Activated CD4-positive, alpha-beta memory T cell treated with anti-CD3 and anti-CD28 coated beads, Interleukin-2, amount 10 ng/mL, durations not matched to agents 7 days and 5 days (primary cell): ENCODE data around the gene NDC80. TPM values are rescaled to one million over a fixed set of nuclear protein-coding genes. Genes with fewer than 3 reads are reported as not detected.
A peak's percentile ranks its signal among the peaks of the same experiment; 100 is the strongest.

Experiments used
- CTCF ChIA-PET: fragments of 350-600 bp; sonication (Branson Sonifier 250); formaldehyde crosslinking; loops from one replicate; lab custom pipeline; 2021; ENCODE audit warnings: antibody characterized with exemption, inconsistent platforms; lab: Charles Lee
- POLR2A ChIA-PET: fragments of 350-600 bp; sonication (Branson Sonifier 250); formaldehyde crosslinking; loops from one replicate; lab custom pipeline; 2021; ENCODE audit warnings: antibody characterized with exemption; lab: Charles Lee
- DNase-seq: peaks from one replicate; pipeline ENCODE4 v3.0.0-alpha.2; 2020
- H3K27ac Mint-ChIP-seq: one replicate; pipeline ENCODE4 v1.8.0; 2021; ENCODE audit warnings: mild to moderate bottlenecking, mixed read lengths
- H3K27me3 Mint-ChIP-seq: one replicate; pipeline ENCODE4 v1.8.0; 2021; ENCODE audit warnings: mixed read lengths
- H3K36me3 Mint-ChIP-seq: one replicate; pipeline ENCODE4 v1.8.0; 2021; ENCODE audit warnings: low read depth, mixed read lengths
- H3K4me1 Mint-ChIP-seq: one replicate; pipeline ENCODE4 v1.8.0; 2021; ENCODE audit warnings: mixed read lengths
- H3K4me3 Mint-ChIP-seq: one replicate; pipeline ENCODE4 v1.8.0; 2021; ENCODE audit warnings: mild to moderate bottlenecking, mixed read lengths
- H3K9me3 Mint-ChIP-seq: one replicate; pipeline ENCODE4 v1.8.0; 2021; ENCODE audit warnings: mixed read lengths
- total RNA-seq, 2 experiments: library from RNA; stranded (reverse); gene quantifications; one replicate each; pipeline ENCODE4 v1.2.3, GENCODE V29; 2021

NDC80 gene
- total RNA-seq, 2 experiments from 2014 or later: 78.0 to 78.9 TPM

DNA sequence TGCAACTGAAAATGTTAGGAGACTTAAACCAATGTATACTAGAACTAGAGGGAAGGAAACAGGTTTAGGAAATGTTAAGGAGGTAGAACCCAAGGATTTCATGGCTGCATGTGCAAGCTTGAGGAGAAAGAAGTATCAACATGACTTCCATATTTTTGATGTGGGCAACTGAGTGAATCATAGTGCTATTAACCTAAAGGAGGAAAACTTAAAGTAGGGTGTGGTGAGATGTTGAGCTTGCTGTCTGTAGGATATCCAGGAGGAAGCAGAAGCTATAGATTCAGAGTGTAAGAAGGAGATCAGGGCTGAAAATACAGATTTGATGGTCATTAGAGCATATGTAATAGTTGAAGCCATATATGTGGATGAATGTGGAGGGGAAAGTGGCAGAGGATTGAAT, 31.5 kb downstream of the NDC80 start:
- peak overlapping the region; percentile 17 for H3K27ac Mint-ChIP-seq
- POLR2A ChIA-PET: interaction anchor here (1.3 to 8.5 kb wide), 3 partner anchors 30 to 54 kb away, joined by 4 to 193 read pairs (median 121); partner anchors contain the start of gene SMCHD1
- CTCF ChIA-PET: interaction anchor here (2.0 kb wide), 1 partner anchor 53 kb away, joined by 7 read pairs; the partner anchor contains the start of gene SMCHD1
- H3K36me3 Mint-ChIP-seq: peaks cover 65% of the 10 kb centered on the region
- no peaks in the 10 kb centered on the region for H3K9me3 Mint-ChIP-seq
- no peak overlapping the region for H3K4me3 Mint-ChIP-seq
- peaks cover 40% of the 10 kb centered on the region for H3K4me1 Mint-ChIP-seq
- no peak for DNase-seq
- no peaks in the 10 kb centered on the region for H3K27me3 Mint-ChIP-seq

DNA sequence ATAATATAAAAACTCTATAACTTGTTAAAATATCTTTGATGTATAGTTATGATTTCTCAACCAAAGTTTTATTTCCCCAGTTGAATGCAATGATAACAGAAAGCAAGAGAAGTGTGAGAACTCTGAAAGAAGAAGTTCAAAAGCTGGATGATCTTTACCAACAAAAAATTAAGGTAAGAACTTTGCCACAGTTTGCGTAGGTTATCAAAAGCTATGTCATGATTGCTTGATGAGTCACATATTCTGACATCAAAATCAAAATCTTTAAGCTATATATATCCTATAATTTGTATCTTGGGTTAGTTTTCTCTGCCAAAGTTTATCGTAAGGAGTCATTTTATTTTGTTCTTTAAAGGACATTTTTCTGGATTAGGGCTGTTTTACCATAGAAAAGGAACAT, 35.0 kb downstream of the NDC80 start:
- no peak for DNase-seq
- Mint-ChIP-seq H3K27me3 (no peaks in the 10 kb centered on the region), H3K4me3 (peak overlapping the region; percentile 60), H3K4me1 (peaks cover 47% of the 10 kb centered on the region), H3K27ac (peak overlapping the region; percentile 88), H3K36me3 (peaks cover 61% of the 10 kb centered on the region), H3K9me3 (no peaks in the 10 kb centered on the region)
- CTCF ChIA-PET: interaction anchor here (1.0 to 2.5 kb wide), 8 partner anchors 16 to 52 kb away, joined by 3 to 8 read pairs (median 4); partner anchors contain the start of gene SMCHD1
- POLR2A ChIA-PET: interaction anchor here (0.7 to 8.5 kb wide), 17 partner anchors 12 to 641 kb away, joined by 3 to 193 read pairs (median 8); partner anchors contain the start of genes METTL4, MYL12A, NDC80 and SMCHD1

DNA sequence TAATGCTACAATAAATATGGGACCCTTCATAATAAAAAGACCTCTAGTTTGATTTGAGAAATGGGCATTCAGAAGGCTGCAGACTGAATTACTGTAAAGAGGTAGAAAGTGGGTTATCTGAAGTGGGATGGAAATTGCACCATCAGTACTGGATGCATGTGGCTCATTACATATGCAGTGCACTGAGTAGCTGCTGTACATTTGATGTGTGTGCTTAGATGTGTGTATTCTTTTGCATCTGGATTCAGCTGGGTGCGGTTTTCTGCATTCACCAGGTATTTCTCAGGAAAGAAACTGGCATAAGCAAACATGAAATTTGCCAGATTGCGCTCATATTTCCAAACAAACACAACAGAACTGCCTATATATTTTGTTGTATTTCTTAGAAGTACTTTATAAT, 38.2 kb downstream of the NDC80 start:
- POLR2A ChIA-PET: interaction anchor here (2.3 to 8.5 kb wide), 2 partner anchors 27 to 47 kb away, joined by 13 to 193 read pairs; partner anchors contain the start of gene SMCHD1
- Mint-ChIP-seq H3K4me1 (peaks cover 33% of the 10 kb centered on the region), H3K9me3 (no peaks in the 10 kb centered on the region), H3K4me3 (no peak overlapping the region), H3K36me3 (peaks cover 66% of the 10 kb centered on the region), H3K27ac (peak overlapping the region; percentile 16), H3K27me3 (no peaks in the 10 kb centered on the region)
- DNase-seq: no peak
- CTCF ChIA-PET: interaction anchor here (1.0 to 1.6 kb wide), 2 partner anchors 15 to 30 kb away, joined by 3 to 4 read pairs; no protein-coding TSS in a partner anchor

DNA sequence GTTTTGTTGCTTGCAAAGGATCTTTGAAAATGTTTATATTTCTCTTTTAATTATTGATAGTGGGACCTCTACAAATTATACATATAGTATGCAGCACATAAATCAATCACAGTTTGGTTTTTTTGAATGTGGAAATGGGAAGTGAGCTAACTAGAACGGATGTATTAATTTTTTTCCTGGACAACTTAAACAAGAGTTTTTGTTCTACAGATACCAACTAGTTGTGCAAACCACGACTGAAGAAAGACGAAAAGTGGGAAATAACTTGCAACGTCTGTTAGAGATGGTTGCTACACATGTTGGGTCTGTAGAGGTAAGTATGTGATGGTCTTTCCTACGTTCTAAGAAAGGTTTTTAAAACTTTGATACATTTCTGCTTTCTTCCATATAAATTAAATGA, 39.2 kb downstream of the NDC80 start:
- CTCF ChIA-PET: no interaction called here
- POLR2A ChIA-PET: interaction anchor here (1.2 kb wide), 1 partner anchor 45 kb away, joined by 3 read pairs; the partner anchor contains the start of gene SMCHD1
- H3K9me3 Mint-ChIP-seq: no peaks in the 10 kb centered on the region

DNA sequence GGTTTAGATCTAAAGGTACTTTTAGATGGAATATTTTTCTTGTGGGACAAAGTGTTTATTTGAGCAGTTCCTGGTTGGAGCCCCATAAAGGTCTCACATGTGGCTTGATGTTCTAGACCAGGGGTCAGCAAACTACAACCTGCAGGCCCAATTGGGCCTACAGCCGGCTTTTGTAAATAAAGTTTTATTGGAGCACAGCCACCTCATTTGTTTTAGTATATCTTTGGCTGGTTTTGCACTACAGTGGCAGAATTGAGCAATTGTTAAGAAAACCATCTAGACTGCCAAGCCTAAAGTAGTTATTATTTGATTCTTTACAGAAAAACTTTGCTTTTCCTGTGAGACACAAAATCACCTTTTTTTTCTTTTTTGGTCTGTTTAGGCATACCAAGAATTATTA, 41.6 kb downstream of the NDC80 start:
- H3K4me1 Mint-ChIP-seq: peaks cover 11% of the 10 kb centered on the region
- H3K4me3 Mint-ChIP-seq: no peak overlapping the region
- no peaks in the 10 kb centered on the region for H3K9me3 Mint-ChIP-seq
- POLR2A ChIA-PET: no interaction called here
- DNase-seq: no peak
- H3K27ac Mint-ChIP-seq: no peak overlapping the region
- H3K36me3 Mint-ChIP-seq: peaks cover 81% of the 10 kb centered on the region
- CTCF ChIA-PET: no interaction called here
- H3K27me3 Mint-ChIP-seq: no peaks in the 10 kb centered on the region

More for the DNA sequence above, 39.2 kb downstream of the NDC80 start:
- Mint-ChIP-seq H3K27ac (no peak overlapping the region), H3K27me3 (no peaks in the 10 kb centered on the region), H3K36me3 (peaks cover 70% of the 10 kb centered on the region), H3K4me3 (no peak overlapping the region), H3K4me1 (peaks cover 23% of the 10 kb centered on the region)
- no peak for DNase-seq

DNA sequence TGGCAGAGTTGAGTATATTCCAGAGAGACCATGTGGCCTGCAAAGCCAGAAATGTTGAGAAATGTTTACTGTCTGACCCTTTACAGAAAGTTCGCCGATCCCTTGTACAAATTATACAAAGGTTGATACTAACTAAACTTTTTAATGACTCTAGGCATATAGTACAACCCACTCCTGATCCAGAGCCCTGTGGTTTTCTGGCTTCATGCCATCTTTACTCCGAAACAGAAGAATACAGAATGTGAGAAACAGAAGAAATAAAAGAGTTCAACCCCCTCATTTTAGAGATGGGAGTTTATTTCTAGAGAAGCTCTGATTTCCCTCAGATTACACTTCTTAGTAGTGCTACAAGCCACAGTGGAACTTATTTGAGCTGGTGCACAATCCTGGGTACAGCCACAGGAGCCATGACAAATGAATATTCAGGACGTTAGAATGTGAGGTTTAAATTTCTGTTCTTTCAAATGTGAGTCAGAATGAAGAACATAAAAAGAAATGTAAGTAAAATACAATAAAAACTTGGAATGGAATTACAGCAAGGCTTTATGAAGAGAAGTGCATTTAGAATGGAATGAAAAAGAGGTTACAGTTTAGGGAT, 46.1 kb downstream of the NDC80 start:
- Mint-ChIP-seq H3K27ac (no peak overlapping the region), H3K4me1 (peaks cover 1% of the 10 kb centered on the region), H3K27me3 (no peaks in the 10 kb centered on the region), H3K36me3 (peaks cover 50% of the 10 kb centered on the region), H3K4me3 (no peak overlapping the region), H3K9me3 (no peaks in the 10 kb centered on the region)
- ChIA-PET CTCF (no interaction called here), POLR2A (interaction anchor here (1.3 to 1.9 kb wide), 3 partner anchors 19 to 39 kb away, joined by 4 to 11 read pairs (median 5); partner anchors contain the start of gene SMCHD1)
- no peak for DNase-seq

DNA sequence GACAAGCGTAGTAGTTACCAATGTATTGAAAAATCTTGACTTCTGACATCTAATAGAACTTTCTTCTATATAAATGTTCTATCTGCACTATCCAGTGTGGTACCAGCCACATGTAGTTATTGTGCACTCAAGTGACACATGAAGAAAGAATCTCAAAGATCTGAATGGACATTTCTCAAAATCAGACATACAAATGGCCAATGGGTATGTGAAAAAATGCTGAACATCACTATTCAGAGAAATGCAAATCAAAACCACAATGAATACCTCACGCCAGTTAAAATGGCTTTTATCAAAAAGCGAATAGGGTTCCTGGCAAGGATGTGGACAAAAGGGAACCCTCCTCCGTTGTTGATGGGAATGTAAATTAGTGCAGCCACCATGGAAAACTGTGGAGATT, 46.7 kb downstream of the NDC80 start:
- H3K27me3 Mint-ChIP-seq: no peaks in the 10 kb centered on the region
- H3K4me1 Mint-ChIP-seq: no peaks in the 10 kb centered on the region
- POLR2A ChIA-PET: interaction anchor here (1.5 to 1.9 kb wide), 2 partner anchors 23 to 38 kb away, joined by 4 to 11 read pairs; partner anchors contain the start of gene SMCHD1
- no peak overlapping the region for H3K27ac Mint-ChIP-seq
- no peak overlapping the region for H3K4me3 Mint-ChIP-seq
- H3K36me3 Mint-ChIP-seq: peaks cover 45% of the 10 kb centered on the region
- no peak for DNase-seq
- no peaks in the 10 kb centered on the region for H3K9me3 Mint-ChIP-seq
- CTCF ChIA-PET: no interaction called here

DNA sequence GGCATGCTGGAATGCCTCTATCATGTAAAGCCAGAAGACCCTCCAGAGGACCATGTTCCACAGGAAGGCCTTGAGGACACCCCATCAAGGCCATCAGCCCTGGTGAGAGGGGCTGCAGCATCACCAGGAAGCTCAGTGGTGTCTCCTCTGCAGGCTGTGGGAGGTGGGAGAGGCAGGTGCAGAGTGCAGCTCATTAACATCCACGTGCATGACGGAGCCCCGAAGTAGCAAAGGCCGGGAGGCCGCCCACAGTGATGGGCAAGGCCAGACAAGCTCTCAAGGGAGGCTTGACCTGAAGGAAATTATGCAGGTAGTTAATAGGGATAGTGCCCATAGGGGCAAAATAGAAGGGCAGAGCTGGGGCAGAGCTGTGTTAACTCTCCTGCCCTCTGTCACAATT, 53.9 kb downstream of the NDC80 start:
- CTCF ChIA-PET: no interaction called here
- H3K27ac Mint-ChIP-seq: no peak overlapping the region
- peaks cover 27% of the 10 kb centered on the region for H3K4me1 Mint-ChIP-seq
- no peak for DNase-seq
- POLR2A ChIA-PET: interaction anchor here (1.1 to 4.7 kb wide), 5 partner anchors 11 to 32 kb away, joined by 3 to 47 read pairs (median 4); partner anchors contain the start of gene SMCHD1
- H3K4me3 Mint-ChIP-seq: no peak overlapping the region
- H3K36me3 Mint-ChIP-seq: peaks cover 8% of the 10 kb centered on the region
- peaks cover 5% of the 10 kb centered on the region for H3K9me3 Mint-ChIP-seq
- no peaks in the 10 kb centered on the region for H3K27me3 Mint-ChIP-seq

DNA sequence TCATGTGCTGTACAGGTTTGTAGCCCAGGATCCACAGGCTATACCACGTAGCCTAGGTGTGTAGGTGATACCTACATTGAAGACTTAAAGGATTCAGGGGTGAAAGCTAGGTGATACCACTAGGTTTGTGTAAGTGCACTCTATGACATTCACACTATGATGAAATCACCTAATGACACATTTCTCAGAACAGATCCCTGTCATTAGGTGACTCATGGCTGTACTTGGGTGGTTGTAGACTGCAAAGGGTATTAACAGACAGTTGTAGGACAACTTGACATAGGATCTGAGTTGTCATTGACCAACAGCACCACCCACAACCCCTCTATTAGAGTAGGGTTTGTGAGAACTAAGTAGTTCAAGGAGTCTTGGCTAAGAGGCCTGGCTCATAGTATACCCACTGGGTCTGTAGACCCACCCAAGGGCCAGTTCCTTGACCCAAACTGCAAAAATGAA, 56.5 kb downstream of the NDC80 start:
- Mint-ChIP-seq H3K36me3 (peaks cover 23% of the 10 kb centered on the region), H3K27me3 (no peaks in the 10 kb centered on the region), H3K4me3 (no peak overlapping the region), H3K9me3 (peaks cover 20% of the 10 kb centered on the region), H3K27ac (peak overlapping the region; percentile 58), H3K4me1 (peaks cover 29% of the 10 kb centered on the region)
- CTCF ChIA-PET: interaction anchor here (1.0 to 1.1 kb wide), 4 partner anchors 8 to 56 kb away, joined by 3 to 4 read pairs (median 3); no protein-coding TSS in a partner anchor
- POLR2A ChIA-PET: interaction anchor here (1.0 to 4.7 kb wide), 7 partner anchors 9 to 57 kb away, joined by 3 to 47 read pairs (median 3); partner anchors contain the start of gene SMCHD1
- DNase-seq: peak; percentile 28

DNA sequence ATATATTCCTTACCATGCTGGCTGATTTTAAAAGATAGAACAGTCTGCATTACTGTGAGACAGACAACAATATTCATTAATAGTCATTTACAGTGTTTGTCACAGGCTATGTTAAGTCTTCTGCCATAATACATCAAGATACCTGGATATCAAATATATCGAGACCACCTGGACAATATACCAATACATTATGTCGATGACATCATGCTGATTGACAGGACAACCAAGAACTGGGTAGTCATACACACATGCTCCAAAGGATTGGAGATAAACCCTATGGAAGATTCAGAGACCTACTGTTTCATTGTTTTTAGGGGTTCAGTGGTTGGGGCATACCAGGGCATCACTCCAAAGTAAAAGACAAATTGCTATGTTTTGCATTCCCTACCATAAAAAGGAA, 57.6 kb downstream of the NDC80 start:
- no peak for DNase-seq
- ChIA-PET CTCF (no interaction called here), POLR2A (interaction anchor here (1.4 to 2.6 kb wide), 2 partner anchors 8 to 25 kb away, joined by 3 to 40 read pairs; no protein-coding TSS in a partner anchor)
- no peaks in the 10 kb centered on the region for H3K27me3 Mint-ChIP-seq
- peaks cover 27% of the 10 kb centered on the region for H3K36me3 Mint-ChIP-seq
- H3K9me3 Mint-ChIP-seq: peaks cover 29% of the 10 kb centered on the region
- H3K4me3 Mint-ChIP-seq: no peak overlapping the region
- H3K27ac Mint-ChIP-seq: no peak overlapping the region
- peaks cover 29% of the 10 kb centered on the region for H3K4me1 Mint-ChIP-seq

DNA sequence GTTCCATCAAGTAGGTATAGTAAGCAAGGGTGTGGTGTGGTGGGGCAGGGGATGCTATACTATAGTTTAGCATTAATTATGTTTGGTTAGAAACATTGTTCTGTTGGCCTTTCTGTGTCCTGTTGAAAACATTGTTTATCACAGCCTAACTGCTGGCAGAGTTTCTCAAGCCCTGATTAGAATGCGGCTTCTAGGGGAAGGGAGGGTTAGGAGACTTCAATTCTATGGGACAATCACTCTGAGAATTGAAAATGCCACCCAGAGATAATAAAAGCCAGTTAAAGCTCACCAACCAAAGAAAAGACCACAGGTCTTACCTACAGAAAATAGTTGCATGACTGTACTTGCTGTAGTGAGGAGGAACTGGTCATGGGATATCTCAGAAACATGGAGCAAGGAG, 64.2 kb downstream of the NDC80 start:
- Mint-ChIP-seq H3K27me3 (no peaks in the 10 kb centered on the region), H3K36me3 (peaks cover 46% of the 10 kb centered on the region), H3K9me3 (peaks cover 35% of the 10 kb centered on the region), H3K4me3 (no peak overlapping the region), H3K4me1 (peaks cover 65% of the 10 kb centered on the region), H3K27ac (peak overlapping the region; percentile 100)
- ChIA-PET POLR2A (interaction anchor here (0.7 to 14.7 kb wide), 20 partner anchors 8 to 961 kb away, joined by 3 to 486 read pairs (median 11); partner anchors contain the start of genes METTL4, MYL12A, NDC80 and SMCHD1), CTCF (interaction anchor here (1.1 to 3.3 kb wide), 4 partner anchors 7 to 30 kb away, joined by 3 to 19 read pairs (median 4); partner anchors contain the start of gene SMCHD1)
- DNase-seq: no peak

DNA sequence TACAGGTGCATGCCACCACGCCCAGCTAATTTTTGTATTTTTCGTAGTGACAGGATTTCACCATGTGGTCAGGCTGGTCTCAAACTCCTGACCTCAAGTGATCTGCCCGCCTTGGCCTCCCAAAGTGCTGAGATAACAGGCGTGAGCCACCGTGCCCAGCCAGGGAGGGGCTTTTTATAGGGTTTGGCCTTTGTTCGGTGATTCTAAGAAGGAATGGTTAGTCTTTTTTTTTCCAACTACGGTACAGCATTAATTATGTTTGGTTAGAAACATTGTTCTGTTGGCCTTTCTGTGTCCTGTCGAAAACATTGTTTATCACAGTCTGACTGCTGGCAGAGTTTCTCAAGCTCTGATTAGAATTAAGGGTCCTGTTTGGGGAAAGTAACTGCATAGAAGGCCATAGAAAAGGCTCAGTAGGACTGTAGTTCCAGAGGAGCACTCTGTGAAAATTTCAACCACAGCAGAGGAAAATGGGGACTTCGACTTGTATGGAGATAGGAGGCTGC, 64.8 kb downstream of the NDC80 start:
- H3K4me1 Mint-ChIP-seq: peaks cover 69% of the 10 kb centered on the region
- ChIA-PET CTCF (interaction anchor here (0.6 to 3.3 kb wide), 9 partner anchors 8 to 64 kb away, joined by 3 to 19 read pairs (median 4); partner anchors contain the start of genes METTL4, NDC80 and SMCHD1), POLR2A (interaction anchor here (0.6 to 14.7 kb wide), 37 partner anchors 8 to 967 kb away, joined by 3 to 486 read pairs (median 5); partner anchors contain the start of genes METTL4, MYL12A, NDC80 and SMCHD1)
- peaks cover 35% of the 10 kb centered on the region for H3K9me3 Mint-ChIP-seq
- peak; percentile 30 for DNase-seq
- no peaks in the 10 kb centered on the region for H3K27me3 Mint-ChIP-seq
- peak overlapping the region; percentile 68 for H3K4me3 Mint-ChIP-seq
- H3K27ac Mint-ChIP-seq: peak overlapping the region; percentile 100
- H3K36me3 Mint-ChIP-seq: peaks cover 44% of the 10 kb centered on the region
